Neural cell (in vitro differentiated cells): ENCODE results near the gene ZNF106.

Experiments
- MXI1 ChIP-seq: fragments of 450-650 bp; conservative IDR thresholded peaks from 2 replicates; pipeline ENCODE4 v1.6.1; 2014; ENCODE audit warnings: antibody characterized with exemption, mild to moderate bottlenecking; ENCODE audit not compliant: poor library complexity, severe bottlenecking
- TAF1 ChIP-seq: IDR thresholded peaks from 2 replicates; pipeline ENCODE4 v1.6.1; 2012; ENCODE audit warnings: low read depth
- TF ChIP-seq, protein P1 (sequence below): fragments of 450-650 bp; IDR thresholded peaks from 2 replicates; pipeline ENCODE4 v1.5.1; 2014; ENCODE audit warnings: antibody characterized with exemption, mild to moderate bottlenecking, moderate library complexity; ENCODE audit not compliant: poor library complexity, severe bottlenecking

DNA sequence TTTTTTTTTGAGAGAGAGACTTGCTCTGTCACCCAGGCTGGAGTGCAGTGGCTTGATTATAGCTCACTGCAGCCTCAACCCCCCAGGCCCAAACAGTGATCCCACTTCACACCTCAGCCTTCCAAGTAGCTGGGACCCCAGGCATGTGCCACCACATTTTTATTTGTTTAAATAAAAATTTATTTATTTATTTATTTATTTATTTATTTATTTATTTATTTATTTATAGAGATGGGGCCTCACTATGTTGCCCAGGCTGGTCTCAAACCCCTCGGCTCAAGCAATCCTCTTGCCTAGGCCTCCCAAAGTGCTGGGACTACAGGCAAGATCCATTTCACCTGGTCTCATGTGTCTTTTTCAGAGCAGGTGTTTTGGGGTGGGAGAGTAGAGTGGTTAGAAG is 116.1 kb downstream of the ZNF106 start:
- TF ChIP-seq, protein P1, sequence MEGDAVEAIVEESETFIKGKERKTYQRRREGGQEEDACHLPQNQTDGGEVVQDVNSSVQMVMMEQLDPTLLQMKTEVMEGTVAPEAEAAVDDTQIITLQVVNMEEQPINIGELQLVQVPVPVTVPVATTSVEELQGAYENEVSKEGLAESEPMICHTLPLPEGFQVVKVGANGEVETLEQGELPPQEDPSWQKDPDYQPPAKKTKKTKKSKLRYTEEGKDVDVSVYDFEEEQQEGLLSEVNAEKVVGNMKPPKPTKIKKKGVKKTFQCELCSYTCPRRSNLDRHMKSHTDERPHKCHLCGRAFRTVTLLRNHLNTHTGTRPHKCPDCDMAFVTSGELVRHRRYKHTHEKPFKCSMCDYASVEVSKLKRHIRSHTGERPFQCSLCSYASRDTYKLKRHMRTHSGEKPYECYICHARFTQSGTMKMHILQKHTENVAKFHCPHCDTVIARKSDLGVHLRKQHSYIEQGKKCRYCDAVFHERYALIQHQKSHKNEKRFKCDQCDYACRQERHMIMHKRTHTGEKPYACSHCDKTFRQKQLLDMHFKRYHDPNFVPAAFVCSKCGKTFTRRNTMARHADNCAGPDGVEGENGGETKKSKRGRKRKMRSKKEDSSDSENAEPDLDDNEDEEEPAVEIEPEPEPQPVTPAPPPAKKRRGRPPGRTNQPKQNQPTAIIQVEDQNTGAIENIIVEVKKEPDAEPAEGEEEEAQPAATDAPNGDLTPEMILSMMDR = no peak
- no peak for TF ChIP-seq MXI1
- no peak for TF ChIP-seq TAF1
